ENCODE measurements around the gene WASHC2C. TPM values are rescaled to one million over a fixed set of nuclear protein-coding genes. Genes with fewer than 3 reads are reported as not detected.
"Not testable (repeated sequence)": the region's sequence is repeated elsewhere in the genome, so short reads cannot be mapped to it uniquely, and the experiment has no call there.

Gene WASHC2C
- total and polyA plus RNA-seq, 9 donors, result 25.3 to 54.8 (median 39.4) TPM

DNA sequence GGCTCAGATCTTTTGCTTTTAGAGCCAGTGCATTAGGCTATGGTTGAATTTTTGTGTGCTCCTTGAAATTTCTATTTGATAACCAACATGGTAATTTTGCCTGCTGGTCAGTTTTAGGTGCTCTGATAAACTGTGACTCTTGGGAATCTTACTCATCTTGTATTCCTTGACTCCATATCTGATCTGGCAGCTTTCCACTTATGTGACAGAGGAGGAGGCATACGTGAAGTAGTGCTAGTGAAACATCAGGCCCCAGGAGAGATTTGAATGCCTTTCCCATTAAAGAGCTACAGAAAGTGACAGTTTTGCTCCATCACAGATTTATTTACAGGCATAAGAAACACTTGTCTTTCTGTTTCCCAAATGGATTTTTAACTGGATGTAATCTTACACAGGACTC lies 59.2 kb downstream of the WASHC2C start:
- intact Hi-C loops (cut with DNase I); DNase-seq; H3K4me1 ChIP-seq (ENCODE audit: insufficient read depth); H3K9me3 ChIP-seq; H3K36me3 ChIP-seq; H3K4me3 ChIP-seq; H3K27ac ChIP-seq; H3K27me3 ChIP-seq: not testable (repeated sequence)
- 57 to 93% (median 72%) methylated on average over 1 of the region's 1 CpG for WGBS, 3 donors

DNA sequence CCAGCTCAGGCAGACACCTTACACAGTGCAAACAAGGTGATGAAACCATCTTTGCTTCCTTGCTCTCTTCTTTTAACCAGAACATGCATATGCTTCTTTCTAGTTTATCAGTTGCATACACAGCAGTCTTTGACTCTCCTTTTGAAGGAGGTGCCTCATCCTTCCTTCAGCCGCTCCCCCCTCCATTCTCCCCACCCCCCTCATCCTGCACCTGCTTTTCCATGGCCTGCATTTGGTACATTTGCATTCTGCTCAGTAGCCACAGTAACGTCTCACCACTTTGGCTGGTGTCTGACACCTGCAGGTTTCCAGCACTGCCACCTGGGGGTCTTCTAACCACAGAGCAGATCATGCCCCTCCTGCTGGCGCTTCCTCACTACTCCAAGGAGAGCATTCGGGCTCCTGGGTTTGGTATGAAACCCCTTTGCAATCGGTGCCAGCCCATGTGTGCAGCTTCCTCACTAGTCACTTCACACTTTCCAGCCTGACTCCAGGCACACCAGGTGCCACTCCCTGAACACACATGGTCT lies 60.2 kb downstream of the WASHC2C start:
- H3K9me3 ChIP-seq; H3K27ac ChIP-seq; H3K36me3 ChIP-seq; intact Hi-C loops (cut with DNase I); H3K4me3 ChIP-seq; H3K27me3 ChIP-seq; DNase-seq; H3K4me1 ChIP-seq (ENCODE audit: insufficient read depth): not testable (repeated sequence)
- 52 to 57% methylated on average over 2 of the region's 5 CpGs; no CpG with 5 or more reads in 1 of the 3 donors for WGBS, 3 donors

DNA sequence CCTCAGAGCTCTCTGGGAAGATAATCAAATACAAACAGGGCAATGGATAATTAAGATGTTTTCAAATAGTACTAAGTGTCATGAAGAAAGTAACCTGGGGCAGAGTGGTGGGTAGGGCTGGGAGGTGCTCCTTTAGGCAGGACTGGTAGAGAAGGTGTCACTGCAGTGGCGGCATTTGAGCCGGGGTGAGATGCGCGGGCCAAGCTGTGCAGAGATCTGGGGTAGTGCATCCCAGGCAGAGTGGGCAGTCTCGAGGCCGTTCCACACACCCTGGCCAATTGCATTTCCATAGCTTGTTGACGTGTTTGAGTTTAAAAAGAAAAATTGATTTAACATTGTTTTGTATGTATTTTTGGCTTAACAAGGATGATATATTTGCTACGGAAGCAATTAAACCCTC lies 62.9 kb downstream of the WASHC2C start:
- intact Hi-C loops (cut with DNase I); H3K36me3 ChIP-seq; H3K9me3 ChIP-seq; H3K27me3 ChIP-seq; H3K4me3 ChIP-seq; H3K4me1 ChIP-seq (ENCODE audit: insufficient read depth); H3K27ac ChIP-seq; DNase-seq: not testable (repeated sequence)
- WGBS, 3 donors, result 94 to 97% (median 94%) methylated on average over 8 of the region's 8 CpGs

DNA sequence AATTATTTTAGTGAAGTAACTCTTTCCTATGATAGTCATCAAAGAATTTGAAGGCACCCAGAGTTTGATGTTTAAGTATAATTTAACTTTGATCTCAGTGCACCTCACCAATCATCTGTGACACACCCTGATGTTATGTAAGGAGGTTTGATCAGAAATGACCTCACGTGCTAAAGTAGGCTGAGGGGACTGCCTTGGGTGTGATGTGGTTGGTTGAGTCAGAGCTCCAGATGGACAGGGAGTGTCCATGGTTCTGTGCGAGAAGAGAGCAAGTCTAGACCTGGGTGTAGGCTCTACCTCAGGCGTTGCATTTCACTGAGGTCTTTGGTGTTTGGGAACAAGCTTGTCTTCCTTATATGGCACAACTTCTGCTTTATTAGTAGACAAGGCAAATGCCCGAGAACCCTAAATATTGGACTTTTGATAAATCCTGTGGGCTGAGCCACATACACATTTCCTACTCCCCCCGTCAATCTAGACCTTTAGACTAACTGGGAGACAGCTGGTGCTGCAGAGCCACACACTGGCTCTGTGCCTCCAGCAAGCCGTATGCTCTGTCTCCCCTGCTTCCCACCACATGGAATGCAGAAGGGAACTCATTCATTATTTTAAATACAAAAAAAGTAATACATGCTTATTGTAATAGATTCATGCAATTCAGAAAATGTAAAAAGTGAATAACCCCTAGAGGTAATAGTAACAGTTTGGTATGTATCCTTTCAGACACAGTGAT lies 63.8 kb downstream of the WASHC2C start:
- 81 to 93% (median 85%) methylated on average over 5 to 6 of the region's 6 CpGs for whole genome bisulfite sequencing, 3 donors
- DNase-seq; H3K36me3 ChIP-seq; intact Hi-C loops (cut with DNase I); H3K27ac ChIP-seq; H3K4me1 ChIP-seq (ENCODE audit: insufficient read depth); H3K27me3 ChIP-seq; H3K4me3 ChIP-seq; H3K9me3 ChIP-seq: not testable (repeated sequence)

DNA sequence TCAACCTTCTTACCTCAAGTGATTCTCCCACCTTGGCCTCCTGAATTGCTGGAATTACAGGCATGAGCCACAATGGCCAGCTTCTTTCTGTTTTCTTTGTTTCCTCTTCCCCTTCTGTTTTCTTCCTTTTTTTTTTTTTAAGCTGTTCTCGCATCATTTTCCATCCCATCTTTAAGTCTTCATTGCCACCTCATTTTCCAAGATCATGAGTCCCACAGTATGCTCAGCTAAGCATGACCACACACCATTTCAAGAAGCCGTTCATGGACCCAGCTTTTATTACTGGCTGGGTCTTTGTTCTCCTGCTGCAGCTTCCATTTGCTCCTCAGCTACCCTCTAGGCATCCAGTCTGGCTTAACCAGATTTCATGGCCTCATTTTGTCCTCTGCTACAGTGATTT lies 67.7 kb downstream of the WASHC2C start:
- H3K36me3 ChIP-seq; intact Hi-C loops (cut with DNase I); H3K27ac ChIP-seq; H3K9me3 ChIP-seq; H3K4me3 ChIP-seq; H3K27me3 ChIP-seq; H3K4me1 ChIP-seq (ENCODE audit: insufficient read depth); DNase-seq: not testable (repeated sequence)
- WGBS, 3 donors, result 38 to 84% (median 61%) methylated on average over 2 of the region's 2 CpGs

DNA sequence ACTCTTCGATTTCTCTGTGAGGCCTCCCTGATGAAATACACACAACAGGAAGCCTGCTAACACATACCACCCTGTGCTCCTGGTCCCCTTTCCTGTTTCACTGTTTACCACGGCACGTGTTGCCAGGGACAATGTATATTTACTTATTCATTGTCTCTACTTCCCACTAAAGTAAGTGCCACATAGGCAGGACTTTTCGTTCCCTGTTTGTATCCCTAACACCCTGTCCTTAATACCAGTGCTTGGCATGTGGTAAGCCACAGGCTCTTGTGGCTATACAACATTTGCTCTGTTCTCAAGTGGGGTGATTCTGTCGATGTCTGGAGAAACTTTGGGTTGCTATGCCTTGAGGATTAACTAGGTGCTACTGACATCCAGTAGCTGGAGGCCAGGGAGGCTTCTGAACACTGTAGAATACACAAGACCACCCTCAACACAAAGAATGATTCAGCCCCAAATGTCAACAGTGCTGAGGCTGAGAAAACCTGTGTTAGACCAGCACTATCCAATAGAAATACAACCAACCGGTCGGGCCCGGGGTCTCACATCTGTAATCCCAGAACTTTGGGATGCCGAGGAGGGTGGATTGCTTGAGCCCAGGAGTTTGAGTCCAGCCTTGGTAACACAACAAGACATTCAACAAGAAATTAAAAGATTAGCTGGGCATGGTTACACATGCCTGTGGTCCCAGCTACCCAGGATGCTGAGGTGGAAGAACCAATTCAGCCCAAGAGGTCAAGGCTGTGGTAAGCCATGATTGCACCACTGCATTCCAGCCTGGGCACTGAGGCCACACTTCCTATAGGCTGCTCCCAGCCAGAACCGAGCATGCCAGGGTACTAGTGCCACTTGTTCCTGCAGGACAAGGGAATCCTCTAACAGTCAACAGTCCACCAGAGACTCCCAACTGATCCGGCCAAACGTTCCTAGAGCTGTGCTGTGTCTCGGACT lies 76.3 kb downstream of the WASHC2C start:
- H3K4me3 ChIP-seq; H3K4me1 ChIP-seq (ENCODE audit: insufficient read depth); intact Hi-C loops (cut with DNase I); H3K27ac ChIP-seq; H3K9me3 ChIP-seq; DNase-seq; H3K27me3 ChIP-seq; H3K36me3 ChIP-seq: not testable (repeated sequence)
- 71 to 82% (median 76%) methylated on average over 13 of the region's 13 CpGs for WGBS, 3 donors

DNA sequence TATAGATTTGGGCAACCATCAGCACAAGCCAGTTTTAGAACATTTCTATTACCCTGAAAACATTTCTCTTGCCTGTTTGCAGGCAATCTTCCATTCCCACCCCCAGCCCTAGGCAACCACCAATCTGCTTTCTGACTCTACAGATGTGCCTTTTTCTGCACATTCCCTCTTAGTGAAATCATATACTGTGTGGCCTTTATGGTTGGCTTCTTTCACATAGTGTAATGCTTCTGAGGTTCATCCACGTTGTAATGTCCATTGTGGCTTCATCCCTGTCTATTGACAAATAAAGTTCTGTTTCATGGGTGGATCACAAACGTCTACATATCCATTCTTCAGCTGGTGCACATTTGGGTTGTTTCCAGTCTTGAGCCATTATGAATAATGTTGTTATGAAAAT lies 77.9 kb downstream of the WASHC2C start:
- H3K4me3 ChIP-seq; DNase-seq; H3K4me1 ChIP-seq (ENCODE audit: insufficient read depth); H3K36me3 ChIP-seq; H3K27me3 ChIP-seq; H3K9me3 ChIP-seq; intact Hi-C loops (cut with DNase I); H3K27ac ChIP-seq: not testable (repeated sequence)
- whole genome bisulfite sequencing, 3 donors, result 53 to 72% (median 55%) methylated on average over 2 of the region's 2 CpGs

DNA sequence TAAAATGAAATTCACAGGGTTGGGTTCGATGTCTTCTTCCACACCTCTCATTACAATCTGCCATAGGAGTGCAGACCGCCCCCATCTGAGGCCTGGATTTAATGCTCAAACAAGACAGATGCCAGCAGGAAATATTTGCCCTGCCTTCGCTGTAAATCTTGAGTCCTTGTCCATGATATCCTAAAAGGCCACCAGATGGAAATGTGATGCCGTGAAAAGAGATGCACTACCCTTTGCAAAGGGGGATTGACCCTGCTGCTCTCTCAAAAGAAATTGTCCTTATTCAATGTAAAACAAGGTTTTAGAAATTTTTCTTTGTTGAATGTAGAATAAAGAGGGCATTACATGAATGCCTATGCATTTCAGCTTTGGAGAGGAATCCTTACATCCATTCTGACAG lies 82.8 kb downstream of the WASHC2C start:
- H3K36me3 ChIP-seq, result no peaks in the 10 kb centered on the region
- H3K4me1 ChIP-seq (ENCODE audit: insufficient read depth), result no peaks in the 10 kb centered on the region
- no peaks in the 10 kb centered on the region for H3K9me3 ChIP-seq
- 55 to 63% (median 60%) methylated on average over 4 of the region's 4 CpGs for WGBS, 3 donors
- DNase-seq, result no peak
- no peak overlapping the region for H3K27ac ChIP-seq
- H3K27me3 ChIP-seq, result no peaks in the 10 kb centered on the region
- intact Hi-C loops (cut with DNase I), result no loop called here
- TF ChIP-seq, protein P1, sequence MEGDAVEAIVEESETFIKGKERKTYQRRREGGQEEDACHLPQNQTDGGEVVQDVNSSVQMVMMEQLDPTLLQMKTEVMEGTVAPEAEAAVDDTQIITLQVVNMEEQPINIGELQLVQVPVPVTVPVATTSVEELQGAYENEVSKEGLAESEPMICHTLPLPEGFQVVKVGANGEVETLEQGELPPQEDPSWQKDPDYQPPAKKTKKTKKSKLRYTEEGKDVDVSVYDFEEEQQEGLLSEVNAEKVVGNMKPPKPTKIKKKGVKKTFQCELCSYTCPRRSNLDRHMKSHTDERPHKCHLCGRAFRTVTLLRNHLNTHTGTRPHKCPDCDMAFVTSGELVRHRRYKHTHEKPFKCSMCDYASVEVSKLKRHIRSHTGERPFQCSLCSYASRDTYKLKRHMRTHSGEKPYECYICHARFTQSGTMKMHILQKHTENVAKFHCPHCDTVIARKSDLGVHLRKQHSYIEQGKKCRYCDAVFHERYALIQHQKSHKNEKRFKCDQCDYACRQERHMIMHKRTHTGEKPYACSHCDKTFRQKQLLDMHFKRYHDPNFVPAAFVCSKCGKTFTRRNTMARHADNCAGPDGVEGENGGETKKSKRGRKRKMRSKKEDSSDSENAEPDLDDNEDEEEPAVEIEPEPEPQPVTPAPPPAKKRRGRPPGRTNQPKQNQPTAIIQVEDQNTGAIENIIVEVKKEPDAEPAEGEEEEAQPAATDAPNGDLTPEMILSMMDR (IDR thresholded peaks at IDR 0.05), result no peak
- no peak for TF ChIP-seq POLR2A (IDR thresholded peaks at IDR 0.05)
- TF ChIP-seq EP300 (IDR thresholded peaks at IDR 0.05), result no peak
- no peak overlapping the region for H3K4me3 ChIP-seq

All from ovary (tissue), 9 donors.